Measurements from ENCODE around the gene PKD1. TPM values are rescaled to one million over a fixed set of nuclear protein-coding genes. Genes with fewer than 3 reads are reported as not detected.

PKD1 gene
- 56.4 and 62.8 TPM in 2 replicates for total RNA-seq

GRCh38 chr16:2135770-2136490 lies at the start of gene PKD1:
Gene PKD1, minus strand, starts transcription at chr16:2135898. Its CDS starts 209 bp downstream, at chr16:2135689.

GRCh38 chr16:2155091-2155950 lies 19.6 kb upstream of the PKD1 start, which contains the start of gene TRAF7:
Gene TRAF7, plus strand, starts transcription at chr16:2155782. Its CDS starts 8,139 bp downstream, at chr16:2163921.

GRCh38 chr16:2147981-2148671 lies 12.4 kb upstream of the PKD1 start, which contains the start of gene RAB26:
Gene RAB26, plus strand, starts transcription at chr16:2148625. Its CDS starts 159 bp downstream, at chr16:2148784.

DNA sequence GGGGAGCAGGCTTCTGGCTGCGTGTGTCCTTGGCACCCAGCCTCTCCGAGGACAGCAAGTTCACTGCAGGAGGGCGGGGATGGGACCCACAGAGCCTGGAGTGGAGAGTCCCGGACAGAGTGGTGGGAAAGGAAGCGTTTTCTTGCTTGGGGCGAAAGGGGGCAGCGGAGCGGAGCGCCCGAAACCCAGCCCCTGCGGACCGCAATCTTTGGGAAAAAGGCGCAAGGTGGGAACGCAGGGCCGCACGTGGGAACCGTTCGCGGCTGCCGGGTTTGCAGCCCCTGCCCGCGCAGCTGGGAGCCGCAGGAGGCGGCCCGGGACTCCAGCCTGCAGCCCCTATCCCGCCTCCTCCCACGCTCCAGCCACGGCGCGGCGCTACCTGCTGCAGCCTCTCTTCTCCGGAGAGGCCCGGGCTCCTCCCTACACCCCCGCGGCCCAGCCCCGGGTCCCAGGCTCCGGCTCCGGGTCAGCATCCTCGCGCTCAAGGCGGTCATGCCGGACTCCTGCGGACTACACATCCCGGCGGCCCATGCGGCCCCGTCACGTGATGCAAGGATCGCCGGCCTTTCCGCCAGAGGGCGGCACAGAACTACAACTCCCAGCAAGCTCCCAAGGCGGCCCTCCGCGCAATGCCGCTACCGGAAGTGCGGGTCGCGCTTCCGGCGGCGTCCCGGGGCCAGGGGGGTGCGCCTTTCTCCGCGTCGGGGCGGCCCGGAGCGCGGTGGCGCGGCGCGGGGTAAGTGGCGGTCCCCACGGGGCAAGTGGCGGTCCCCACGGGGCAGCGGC lies 88.2 kb downstream of the PKD1 start, which contains the start of the genes NTHL1 and TSC2:
Gene NTHL1, minus strand, starts transcription at position 505 of the 786 bp plus-strand sequence. Its CDS starts 11 bp downstream, at position 494.
Gene TSC2, plus strand, starts transcription at position 656 of the 786 bp plus-strand sequence. CDS start 631 bp downstream, outside the sequence.

Small RNA genes lying within 50 kb of the gene (small RNA-seq; reads per million reads assigned to genes)
- not detected for gene MIR1225
- gene MIR3180-5: not detected
- gene MIR4516: not detected
- gene RF00019: not detected
- not detected for gene SNORD60

Other genes with a start within 250 kb of the PKD1 start
- gene HS3ST6, start 217.5 kb downstream of the PKD1 start, total RNA-seq: not detected in 2 replicates
- gene MSRB1, start 192.7 kb downstream of the PKD1 start, total RNA-seq: 14.6 and 16.4 TPM in 2 replicates
- not detected in 2 replicates for gene RPL3L, start 181.2 kb downstream of the PKD1 start, total RNA-seq
- 97.1 and 113 TPM in 2 replicates for gene NDUFB10, start 176.4 kb downstream of the PKD1 start, total RNA-seq
- 2,240 and 2,662 TPM in 2 replicates for gene RPS2, start 171.1 kb downstream of the PKD1 start, total RNA-seq
- gene RNF151, start 169.0 kb downstream of the PKD1 start, total RNA-seq: not detected in 2 replicates
- gene TBL3, start 163.8 kb downstream of the PKD1 start, total RNA-seq: 48.4 and 49.1 TPM in 2 replicates
- 0.40 TPM in 1 of 2 replicates, not detected in the other for gene NOXO1, start 154.4 kb downstream of the PKD1 start, total RNA-seq
- gene GFER, start 151.7 kb downstream of the PKD1 start, total RNA-seq: 8.6 and 13.6 TPM in 2 replicates
- gene SYNGR3, start 145.9 kb downstream of the PKD1 start, total RNA-seq: 1.3 and 1.6 TPM in 2 replicates
- gene ZNF598, start 126.1 kb downstream of the PKD1 start, total RNA-seq: 26.7 and 36.5 TPM in 2 replicates
- 0.13 and 0.72 TPM in 2 replicates for gene NPW, start 116.1 kb downstream of the PKD1 start, total RNA-seq
- 52.7 and 94.3 TPM in 2 replicates for gene NHERF2, start 109.0 kb downstream of the PKD1 start, total RNA-seq
- 18.6 and 27.1 TPM in 2 replicates for gene NTHL1, start 88.1 kb downstream of the PKD1 start, total RNA-seq
- gene TSC2, start 87.9 kb downstream of the PKD1 start, total RNA-seq: 56.4 and 61.7 TPM in 2 replicates
- gene RAB26, start 12.7 kb upstream of the PKD1 start, total RNA-seq: 0.36 and 0.66 TPM in 2 replicates
- gene TRAF7, start 19.9 kb upstream of the PKD1 start, total RNA-seq: 94.2 and 94.6 TPM in 2 replicates
- gene CASKIN1, start 60.7 kb upstream of the PKD1 start, total RNA-seq: under 0.01 and 0.13 TPM in 2 replicates
- gene MLST8, start 69.6 kb upstream of the PKD1 start, total RNA-seq: 37.1 and 44.0 TPM in 2 replicates
- 1.3 and 1.8 TPM in 2 replicates for gene BRICD5, start 75.0 kb upstream of the PKD1 start, total RNA-seq
- 16.7 and 26.2 TPM in 2 replicates for gene PGP, start 78.9 kb upstream of the PKD1 start, total RNA-seq
- 21.0 and 26.1 TPM in 2 replicates for gene E4F1, start 87.7 kb upstream of the PKD1 start, total RNA-seq
- 0.36 and 0.80 TPM in 2 replicates for gene DNASE1L2, start 100.5 kb upstream of the PKD1 start, total RNA-seq
- gene ECI1, start 115.7 kb upstream of the PKD1 start, total RNA-seq: 23.5 and 24.5 TPM in 2 replicates
- 138 and 175 TPM in 2 replicates for gene RNPS1, start 132.2 kb upstream of the PKD1 start, total RNA-seq
- 24.3 and 31.2 TPM in 2 replicates for gene ABCA3, start 204.8 kb upstream of the PKD1 start, total RNA-seq